HL-60 (cell line): ENCODE data around the gene JDP2.

Source experiments
- POLR2AphosphoS5 ChIP-seq: IDR thresholded peaks from 2 replicates; pipeline ENCODE4 v1.6.1; 2012; ENCODE audit warnings: low read depth
- TF ChIP-seq, protein P1 (sequence below): IDR thresholded peaks from one replicate; pipeline ENCODE4 v1.5.1; 2011; ENCODE audit warnings: low read length, control low read depth, inconsistent platforms; ENCODE audit not compliant: insufficient read depth

DNA sequence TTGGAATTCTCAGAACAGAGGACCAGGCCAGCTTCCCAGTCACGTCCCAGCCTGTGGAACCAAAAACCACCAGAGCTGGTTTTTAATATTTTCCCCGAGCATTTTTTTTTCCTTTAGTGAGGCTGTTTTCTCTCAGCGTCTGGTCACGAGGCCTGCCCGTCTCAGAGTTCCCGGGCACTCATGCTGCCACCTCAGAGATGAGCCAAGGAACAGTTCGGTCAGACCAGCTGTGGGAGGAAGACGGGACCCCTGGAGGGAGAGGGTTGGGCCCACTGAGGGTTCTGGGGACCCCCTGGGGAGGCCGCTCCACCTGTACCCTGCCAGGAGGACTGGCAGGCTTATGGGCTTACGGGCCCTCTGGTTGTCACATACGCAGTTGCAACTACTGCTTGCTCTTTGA is 39.9 kb downstream of the JDP2 start:
- TF ChIP-seq, protein P1, sequence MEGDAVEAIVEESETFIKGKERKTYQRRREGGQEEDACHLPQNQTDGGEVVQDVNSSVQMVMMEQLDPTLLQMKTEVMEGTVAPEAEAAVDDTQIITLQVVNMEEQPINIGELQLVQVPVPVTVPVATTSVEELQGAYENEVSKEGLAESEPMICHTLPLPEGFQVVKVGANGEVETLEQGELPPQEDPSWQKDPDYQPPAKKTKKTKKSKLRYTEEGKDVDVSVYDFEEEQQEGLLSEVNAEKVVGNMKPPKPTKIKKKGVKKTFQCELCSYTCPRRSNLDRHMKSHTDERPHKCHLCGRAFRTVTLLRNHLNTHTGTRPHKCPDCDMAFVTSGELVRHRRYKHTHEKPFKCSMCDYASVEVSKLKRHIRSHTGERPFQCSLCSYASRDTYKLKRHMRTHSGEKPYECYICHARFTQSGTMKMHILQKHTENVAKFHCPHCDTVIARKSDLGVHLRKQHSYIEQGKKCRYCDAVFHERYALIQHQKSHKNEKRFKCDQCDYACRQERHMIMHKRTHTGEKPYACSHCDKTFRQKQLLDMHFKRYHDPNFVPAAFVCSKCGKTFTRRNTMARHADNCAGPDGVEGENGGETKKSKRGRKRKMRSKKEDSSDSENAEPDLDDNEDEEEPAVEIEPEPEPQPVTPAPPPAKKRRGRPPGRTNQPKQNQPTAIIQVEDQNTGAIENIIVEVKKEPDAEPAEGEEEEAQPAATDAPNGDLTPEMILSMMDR: no peak
- TF ChIP-seq POLR2AphosphoS5: no peak
